NCI-H748 (cell line): Measurements from ENCODE around the gene FAM193A.
"Not testable (repeated sequence)": the region's sequence is repeated elsewhere in the genome, so short reads cannot be mapped to it uniquely, and the experiment has no call there.

Source experiments
- DNase-seq: peaks from one replicate; lab custom pipeline; 2025; ENCODE audit not compliant: unreplicated experiment; lab: John Stamatoyannopoulos, UW

Gene FAM193A

DNA sequence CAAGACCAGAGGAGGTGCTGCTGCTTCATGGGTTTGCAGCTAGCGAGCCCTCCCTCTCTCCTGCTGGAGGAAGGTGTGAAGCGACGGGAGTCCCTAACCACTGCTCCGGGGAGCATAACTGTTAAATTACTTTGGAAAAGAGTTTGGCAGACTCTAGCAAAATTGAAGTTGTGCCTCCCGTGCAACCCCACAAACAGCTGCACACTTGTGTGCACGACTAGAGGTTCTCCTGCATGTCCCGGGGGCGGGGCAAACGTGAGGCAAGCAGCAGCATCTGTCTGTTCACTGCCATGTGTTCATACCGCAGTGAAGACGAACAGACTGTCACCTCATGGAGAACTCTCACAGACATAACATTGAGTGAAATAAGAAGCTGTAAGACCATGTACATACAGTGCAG, 185.1 kb downstream of the FAM193A start:
- DNase-seq: no peak

DNA sequence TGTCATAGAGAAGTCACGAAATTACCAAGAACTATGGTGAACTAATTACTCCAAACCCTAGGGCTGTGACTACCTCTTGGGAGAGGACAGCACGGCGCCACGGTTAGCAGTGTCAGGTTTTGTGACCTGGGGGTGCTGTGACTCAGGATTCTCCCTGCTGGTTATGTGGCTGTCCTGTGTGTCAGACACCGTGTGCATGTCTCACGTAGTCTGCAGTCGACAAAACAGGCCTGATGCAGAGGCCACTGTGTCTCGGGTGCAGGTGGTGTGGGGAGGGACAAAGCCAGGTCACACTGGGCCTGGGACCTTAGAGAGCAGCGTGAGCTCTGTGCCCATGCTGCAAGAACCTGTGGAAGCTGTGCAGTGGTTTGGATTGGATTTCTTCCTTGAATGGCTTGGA, 185.6 kb downstream of the FAM193A start:
- no peak for DNase-seq

DNA sequence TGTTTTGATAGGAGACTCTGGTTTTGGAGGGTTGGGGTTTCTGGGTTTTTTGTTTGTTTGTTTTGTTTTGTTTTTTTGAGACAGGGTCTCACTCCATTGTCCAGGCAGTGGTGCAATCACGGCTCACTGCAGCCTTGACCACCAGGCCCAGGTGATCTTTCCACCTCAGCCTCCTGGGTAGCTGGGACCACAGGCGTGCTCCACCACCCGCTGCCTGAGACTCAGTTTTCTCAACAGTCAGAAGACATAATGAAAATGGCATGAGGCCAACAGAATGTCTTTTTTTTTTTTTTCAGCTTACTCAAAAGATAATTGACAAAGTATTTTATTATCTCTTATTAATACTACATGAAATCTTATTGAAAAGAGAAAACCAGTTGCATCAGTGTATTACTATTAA, 187.3 kb downstream of the FAM193A start:
- no peak for DNase-seq

DNA sequence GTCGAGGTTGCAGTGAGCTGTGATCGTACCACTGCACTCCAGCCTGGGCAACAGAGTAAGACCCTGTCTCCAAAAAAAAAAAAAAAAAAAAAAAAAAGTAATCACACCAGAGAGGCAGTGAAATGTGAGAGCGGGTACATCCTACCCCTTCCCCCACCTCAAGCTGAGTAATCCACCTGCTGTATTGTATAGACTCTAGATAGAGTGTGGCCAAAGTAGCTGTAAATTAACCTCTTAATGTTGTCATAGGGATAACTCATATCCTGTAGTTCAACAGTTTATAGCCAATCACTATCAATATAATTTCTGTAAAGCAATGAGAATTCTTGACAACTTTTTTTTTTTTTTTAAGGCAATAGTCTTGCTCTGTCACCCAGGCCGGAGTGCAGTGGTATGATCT, 188.9 kb downstream of the FAM193A start:
- DNase-seq: no peak

DNA sequence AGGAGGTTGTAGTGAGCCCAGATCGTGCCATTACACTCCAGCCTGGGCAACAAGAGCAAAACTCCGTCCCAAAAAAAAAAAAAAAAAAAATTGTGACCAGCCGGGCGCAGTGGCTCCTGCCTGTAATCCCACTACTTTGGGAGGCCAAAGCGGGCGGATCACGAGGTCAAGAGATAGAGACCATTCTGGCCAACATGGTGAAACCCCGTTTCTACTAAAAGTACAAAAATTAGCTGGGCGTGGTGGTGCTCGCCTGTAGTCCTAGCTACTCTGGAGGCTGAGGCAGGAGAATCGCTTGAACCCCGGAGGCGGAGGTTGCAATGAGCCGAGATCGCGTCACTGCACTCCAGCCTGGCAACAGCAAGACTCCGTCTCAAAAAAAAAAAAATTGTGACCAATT, 190.4 kb downstream of the FAM193A start:
- DNase-seq: not testable (repeated sequence)

DNA sequence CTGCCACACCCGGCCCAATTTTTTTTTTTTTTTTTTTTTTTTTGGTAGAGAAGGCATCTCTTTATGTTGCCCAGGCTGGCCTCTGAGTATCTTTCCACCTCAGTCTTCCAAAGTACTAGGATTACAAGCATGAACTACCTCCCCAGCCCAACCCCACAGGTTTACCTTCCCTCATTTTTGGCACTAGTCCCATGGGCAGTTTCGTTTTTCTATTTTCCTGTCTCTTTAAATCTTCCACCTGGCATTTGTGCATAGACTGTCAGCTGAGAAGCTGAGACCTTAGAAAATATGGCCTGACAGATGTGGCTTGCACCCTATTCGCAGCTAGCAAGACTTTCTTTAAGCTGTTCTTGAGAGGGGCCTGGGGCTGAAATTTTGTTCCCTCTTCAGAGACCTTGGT, 191.8 kb downstream of the FAM193A start:
- DNase-seq: no peak

- no peak for DNase-seq
These were observed 192.5 kb downstream of the FAM193A start for GRCh38 chr4:2728806-2729532.

GRCh38 chr4:2729533-2729875, 193.1 kb downstream of the FAM193A start:
- DNase-seq: no peak

- DNase-seq: no peak
These were observed 195.5 kb downstream of the FAM193A start for GRCh38 chr4:2731907-2732317.

- no peak for DNase-seq
These were observed 196.1 kb downstream of the FAM193A start for GRCh38 chr4:2732526-2732925.

GRCh38 chr4:2733001-2733843, 196.8 kb downstream of the FAM193A start:
- DNase-seq: no peak

DNA sequence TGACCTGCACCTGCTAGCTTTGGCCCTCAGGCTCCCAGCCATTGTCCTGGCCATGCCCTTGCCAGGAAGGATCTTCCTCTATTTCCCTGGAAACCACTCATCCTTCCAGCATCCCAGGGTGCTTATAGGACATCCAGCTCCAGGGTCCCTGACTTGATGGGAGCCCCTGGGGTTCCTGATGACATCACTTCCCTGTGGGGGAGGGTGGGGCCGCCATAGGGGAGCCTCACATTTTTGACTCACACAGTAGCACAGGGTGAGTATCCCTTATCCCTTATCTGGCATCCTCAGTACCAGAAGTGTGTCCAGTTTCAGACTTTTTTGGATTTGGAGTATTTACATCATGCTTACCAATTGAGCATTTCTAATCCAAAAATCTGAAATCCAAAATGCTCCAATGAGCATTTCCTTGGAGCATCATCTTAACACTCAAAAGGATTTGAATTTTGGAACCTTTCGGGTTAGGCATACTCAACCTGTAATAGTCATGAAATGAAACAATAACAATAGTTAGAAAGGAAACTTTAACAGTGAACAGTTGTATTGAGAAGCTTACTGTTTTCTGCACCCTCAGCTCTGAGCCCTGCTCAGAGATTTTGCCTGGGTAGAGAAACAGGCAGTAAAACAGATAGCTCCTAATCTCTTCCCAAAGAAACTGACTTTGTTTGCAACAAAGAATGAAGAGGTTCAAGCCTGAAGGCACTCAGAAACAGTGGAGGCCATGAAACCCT, 197.6 kb downstream of the FAM193A start:
- DNase-seq: no peak

DNA sequence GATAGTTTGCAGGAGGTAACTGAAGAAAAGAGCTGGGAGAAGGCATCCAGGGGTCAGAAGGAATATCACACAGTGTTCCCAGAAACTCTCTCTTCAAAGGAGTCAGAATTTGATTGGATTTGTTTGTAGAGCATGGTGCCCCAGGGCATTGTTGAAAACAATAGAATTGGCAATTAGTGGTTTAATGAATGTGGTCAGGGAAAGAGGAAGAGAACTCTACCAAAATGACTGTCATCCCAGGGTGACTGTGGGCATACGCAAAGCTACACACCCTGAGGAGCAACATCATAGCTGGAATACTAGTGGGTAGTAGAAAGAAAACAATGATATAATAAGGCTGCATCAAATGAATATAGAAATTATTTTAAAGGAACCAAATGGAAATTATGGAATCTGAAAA, 198.2 kb downstream of the FAM193A start:
- DNase-seq: no peak

GRCh38 chr4:2735869-2736268, 199.4 kb downstream of the FAM193A start:
- DNase-seq: no peak

- DNase-seq: not testable (repeated sequence)
These were observed 201.8 kb downstream of the FAM193A start for GRCh38 chr4:2738296-2738695.

- no peak for DNase-seq
These were observed 205.2 kb downstream of the FAM193A start for GRCh38 chr4:2741626-2742025.

GRCh38 chr4:2742081-2742822, 205.8 kb downstream of the FAM193A start:
- DNase-seq: no peak

DNA sequence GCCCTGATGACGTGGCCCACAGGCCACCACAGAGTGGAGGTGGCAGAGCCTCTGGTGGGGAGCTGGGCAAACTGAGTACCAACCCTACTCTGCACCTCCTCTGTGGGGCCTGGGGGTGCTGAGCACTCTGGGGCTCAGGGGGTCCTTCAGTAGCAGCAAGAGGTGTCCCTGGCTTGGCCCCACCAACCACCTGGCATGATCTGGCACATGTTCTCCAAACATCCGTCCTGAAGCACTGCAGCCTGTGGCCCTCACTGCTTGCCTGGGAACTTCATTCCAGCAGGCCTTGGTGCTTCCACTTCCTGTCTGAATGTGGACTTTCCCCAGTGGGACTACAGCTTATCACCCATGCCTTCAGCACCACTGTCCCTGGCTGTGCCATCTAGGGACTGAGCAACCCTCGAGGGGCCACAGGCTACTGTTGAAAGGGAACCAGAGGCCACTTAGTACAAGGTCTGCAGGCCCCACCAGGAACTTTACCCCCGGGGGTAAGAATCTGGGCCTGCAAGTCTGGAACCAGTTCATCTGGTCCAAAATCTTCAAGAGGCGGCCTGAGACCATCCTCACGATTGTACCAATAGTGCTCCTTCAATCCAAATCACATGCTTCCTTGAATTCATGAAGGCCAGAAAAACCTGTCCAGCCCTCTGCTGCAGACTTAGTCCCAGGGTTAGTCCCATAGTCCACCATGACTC, 206.5 kb downstream of the FAM193A start:
- no peak for DNase-seq

DNA sequence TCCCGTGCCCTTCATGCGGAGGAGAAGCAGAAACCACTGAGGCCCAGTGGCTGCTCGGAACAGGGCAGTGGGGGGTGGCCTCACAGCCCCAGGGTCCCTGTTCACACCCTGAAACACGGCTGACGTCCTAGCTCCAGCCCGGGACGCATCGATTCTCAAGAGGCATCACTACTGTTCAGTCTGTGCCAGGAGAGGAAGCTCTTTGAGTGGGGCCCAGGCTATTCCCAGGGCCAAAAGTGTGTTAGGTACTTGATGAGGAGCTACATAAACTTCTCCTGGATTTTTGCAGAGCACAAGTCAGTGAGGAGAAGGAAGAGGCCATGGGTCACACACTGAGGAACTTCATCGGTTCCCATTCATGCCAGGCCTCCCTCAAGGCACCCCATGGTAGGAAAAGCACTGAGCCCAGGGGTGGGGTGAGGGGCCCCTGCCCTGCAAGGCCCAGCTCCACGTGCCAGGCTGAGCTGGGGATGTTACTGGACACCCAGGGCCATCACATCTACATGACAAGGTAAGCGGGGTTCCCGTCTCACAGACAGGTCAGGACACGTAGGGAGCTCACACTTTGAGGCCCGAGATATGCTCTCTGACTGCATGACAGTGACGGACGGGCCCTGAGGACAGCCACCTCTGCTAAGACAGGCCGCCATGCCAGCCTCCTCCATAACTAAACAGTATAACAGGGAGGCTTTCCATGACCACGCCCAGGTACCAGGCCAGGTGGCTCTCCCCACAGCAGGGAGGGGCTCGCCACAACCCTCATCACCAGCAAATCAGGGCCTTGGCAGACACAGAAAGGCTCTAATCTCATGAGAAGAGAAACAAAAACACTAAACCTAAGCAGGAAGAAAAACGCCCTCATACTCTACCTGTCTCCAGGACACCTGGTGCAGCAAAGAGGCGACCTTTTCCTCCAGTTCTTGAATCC, 207.3 kb downstream of the FAM193A start:
- no peak for DNase-seq
